HG02943 (cell line): ENCODE results near the gene DCBLD1.
"Not testable (repeated sequence)": the region's sequence is repeated elsewhere in the genome, so short reads cannot be mapped to it uniquely, and the experiment has no call there.

Source experiments
- ATAC-seq: cut with Tn5 transposase; IDR thresholded peaks from one replicate; pipeline ENCODE4 v1.9.1; 2021; ENCODE audit warnings: mild to moderate bottlenecking, low read depth, moderate library complexity; ENCODE audit not compliant: unreplicated experiment

The DCBLD1 gene

GRCh38 chr6:117496383-117496990 is 14.0 kb downstream of the DCBLD1 start:
- no peak for ATAC-seq

GRCh38 chr6:117497237-117497636 is 14.8 kb downstream of the DCBLD1 start:
- no peak for ATAC-seq

GRCh38 chr6:117498159-117498558 is 15.7 kb downstream of the DCBLD1 start:
- ATAC-seq = no peak

GRCh38 chr6:117501722-117502121 is 19.2 kb downstream of the DCBLD1 start:
- ATAC-seq = no peak

GRCh38 chr6:117502580-117502979 is 20.1 kb downstream of the DCBLD1 start:
- no peak for ATAC-seq

GRCh38 chr6:117503211-117503610 is 20.7 kb downstream of the DCBLD1 start:
- ATAC-seq = no peak

GRCh38 chr6:117504478-117505144 is 22.1 kb downstream of the DCBLD1 start:
- ATAC-seq = no peak

- ATAC-seq = no peak
These were observed 22.8 kb downstream of the DCBLD1 start for GRCh38 chr6:117505311-117505710.

GRCh38 chr6:117506180-117506835 is 23.8 kb downstream of the DCBLD1 start:
- ATAC-seq = no peak

GRCh38 chr6:117506907-117507306 is 24.4 kb downstream of the DCBLD1 start:
- ATAC-seq = no peak

- no peak for ATAC-seq
These were observed 26.0 kb downstream of the DCBLD1 start for GRCh38 chr6:117508450-117508971.

GRCh38 chr6:117509021-117509420 is 26.5 kb downstream of the DCBLD1 start:
- no peak for ATAC-seq

GRCh38 chr6:117512056-117512828 is 29.8 kb downstream of the DCBLD1 start:
- no peak for ATAC-seq

GRCh38 chr6:117512987-117513573 is 30.6 kb downstream of the DCBLD1 start:
- no peak for ATAC-seq

- ATAC-seq = no peak
These were observed 31.4 kb downstream of the DCBLD1 start for GRCh38 chr6:117513778-117514365.

GRCh38 chr6:117514655-117515054 is 32.2 kb downstream of the DCBLD1 start:
- ATAC-seq = no peak

- no peak for ATAC-seq
These were observed 32.9 kb downstream of the DCBLD1 start for GRCh38 chr6:117515326-117515725.

GRCh38 chr6:117517995-117518394 is 35.5 kb downstream of the DCBLD1 start:
- not testable (repeated sequence) for ATAC-seq

- no peak for ATAC-seq
These were observed 36.4 kb downstream of the DCBLD1 start for GRCh38 chr6:117518870-117519269.
